Airway epithelial cell (primary cell): ENCODE measurements around the gene ZNF142. TPM values are rescaled to one million over a fixed set of nuclear protein-coding genes. Genes with fewer than 3 reads are reported as not detected.

Source experiments
- total RNA-seq: library from RNA; depleted of rRNA; stranded (reverse); fragments of >200 nt; gene quantifications from 2 replicates; pipeline ENCODE4 v1.2.3, GENCODE V29; 2015

ZNF142 gene, protein sequence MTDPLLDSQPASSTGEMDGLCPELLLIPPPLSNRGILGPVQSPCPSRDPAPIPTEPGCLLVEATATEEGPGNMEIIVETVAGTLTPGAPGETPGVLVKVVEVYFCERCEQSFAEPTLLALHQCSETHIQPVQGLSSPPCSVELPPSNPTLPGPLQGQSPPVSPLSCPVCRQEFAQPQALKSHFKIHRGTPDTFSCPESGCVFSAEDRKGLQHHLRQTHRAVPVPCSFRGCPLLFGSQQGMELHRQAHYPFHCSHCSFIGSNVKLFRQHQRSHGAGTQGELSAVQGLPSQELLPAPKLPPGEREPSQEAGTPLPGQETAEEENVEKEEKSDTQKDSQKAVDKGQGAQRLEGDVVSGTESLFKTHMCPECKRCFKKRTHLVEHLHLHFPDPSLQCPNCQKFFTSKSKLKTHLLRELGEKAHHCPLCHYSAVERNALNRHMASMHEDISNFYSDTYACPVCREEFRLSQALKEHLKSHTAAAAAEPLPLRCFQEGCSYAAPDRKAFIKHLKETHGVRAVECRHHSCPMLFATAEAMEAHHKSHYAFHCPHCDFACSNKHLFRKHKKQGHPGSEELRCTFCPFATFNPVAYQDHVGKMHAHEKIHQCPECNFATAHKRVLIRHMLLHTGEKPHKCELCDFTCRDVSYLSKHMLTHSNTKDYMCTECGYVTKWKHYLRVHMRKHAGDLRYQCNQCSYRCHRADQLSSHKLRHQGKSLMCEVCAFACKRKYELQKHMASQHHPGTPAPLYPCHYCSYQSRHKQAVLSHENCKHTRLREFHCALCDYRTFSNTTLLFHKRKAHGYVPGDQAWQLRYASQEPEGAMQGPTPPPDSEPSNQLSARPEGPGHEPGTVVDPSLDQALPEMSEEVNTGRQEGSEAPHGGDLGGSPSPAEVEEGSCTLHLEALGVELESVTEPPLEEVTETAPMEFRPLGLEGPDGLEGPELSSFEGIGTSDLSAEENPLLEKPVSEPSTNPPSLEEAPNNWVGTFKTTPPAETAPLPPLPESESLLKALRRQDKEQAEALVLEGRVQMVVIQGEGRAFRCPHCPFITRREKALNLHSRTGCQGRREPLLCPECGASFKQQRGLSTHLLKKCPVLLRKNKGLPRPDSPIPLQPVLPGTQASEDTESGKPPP (N-terminal part only)
- total RNA-seq = 10.6 and 24.2 TPM in 2 replicates

DNA sequence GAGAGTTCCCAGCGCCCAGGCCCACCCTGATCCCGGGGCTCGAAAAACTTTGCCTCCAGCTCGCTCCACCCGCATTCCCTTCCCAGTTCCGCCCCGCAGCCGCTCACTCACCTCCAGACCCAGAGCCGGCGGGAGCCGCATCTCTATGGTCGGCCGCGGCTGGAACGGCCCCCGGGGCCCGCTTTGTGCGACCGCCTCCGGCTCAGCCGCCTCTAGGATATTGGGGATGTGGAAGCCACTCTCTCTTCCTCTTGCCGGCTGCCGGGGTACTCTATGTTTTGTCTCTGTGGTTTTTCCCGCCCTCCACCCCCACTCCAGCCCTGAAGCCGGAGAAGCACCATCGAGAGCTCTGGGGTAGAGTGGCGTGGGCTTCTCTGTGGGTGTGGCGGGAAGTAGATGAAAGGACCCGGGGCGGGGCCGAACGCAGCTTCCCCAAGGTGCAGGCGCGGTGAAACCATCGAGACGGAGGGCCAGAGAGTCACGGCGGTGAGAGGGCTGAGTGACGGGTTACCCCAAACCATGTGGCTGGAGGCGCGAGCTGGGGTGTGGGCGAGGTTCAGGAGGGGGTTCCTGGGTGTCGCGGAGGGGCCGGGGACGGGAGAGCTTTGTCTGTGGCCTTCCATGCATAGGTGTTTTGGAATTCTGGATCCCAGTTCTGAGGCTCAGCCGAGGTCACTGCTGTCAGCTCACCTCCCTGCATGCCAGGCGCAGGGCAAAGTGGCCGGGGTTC is at the start of gene ZNF142, which contains the start of gene BCS1L:
TSS of gene ZNF142 (minus strand) at position 366 of the 730 bp plus-strand sequence. CDS start 3,194 bp downstream, outside the sequence.
TSS of gene BCS1L (plus strand) at position 426 of the 730 bp plus-strand sequence. CDS start 1,305 bp downstream, outside the sequence.

DNA sequence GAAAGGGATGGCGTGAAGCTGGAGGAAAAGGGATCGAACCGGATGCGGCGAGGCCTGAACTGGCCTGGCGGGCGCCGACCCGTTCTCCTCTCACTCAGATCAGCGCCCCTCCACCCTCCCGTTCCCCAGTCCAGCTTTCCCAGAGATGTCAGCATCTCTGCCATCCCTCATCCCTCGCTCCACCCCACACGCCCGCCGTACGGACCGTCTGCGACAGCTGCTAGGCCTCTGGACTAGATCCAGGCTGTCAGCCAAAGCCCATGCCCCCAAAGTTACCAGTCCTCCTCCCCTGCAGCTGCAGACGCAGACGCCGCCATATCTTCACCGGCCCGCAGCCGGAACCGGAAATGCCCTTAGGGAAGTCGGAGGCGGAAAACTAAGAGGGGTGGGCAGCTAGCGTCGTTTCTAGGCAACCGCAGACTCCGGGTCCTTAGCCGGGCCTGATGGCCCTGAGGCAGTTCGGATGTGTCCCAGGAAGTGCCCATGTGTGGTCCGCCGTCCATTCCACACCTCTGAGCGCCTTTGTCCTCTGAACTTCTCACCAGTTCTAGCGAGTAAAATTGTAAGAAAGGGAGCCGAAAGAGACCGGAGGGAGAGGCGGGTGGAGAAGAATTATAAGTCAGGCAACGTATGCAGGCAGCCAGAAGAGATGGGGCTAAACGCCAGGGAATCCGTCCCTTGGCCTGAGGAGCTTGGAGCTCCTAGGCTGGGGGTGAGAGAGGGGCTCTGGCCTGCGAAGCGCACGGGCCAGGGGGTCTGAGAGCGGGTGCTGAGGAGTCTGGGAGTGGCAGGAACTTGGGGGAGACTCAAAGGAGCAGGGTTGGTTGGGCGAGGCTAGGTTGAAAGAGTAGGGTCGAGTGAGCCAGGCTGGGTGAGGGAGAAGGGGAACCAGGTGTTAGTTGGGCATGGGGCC is 12.5 kb upstream of the ZNF142 start, which contains the start of the genes RNF25 and STK36:
TSS of gene RNF25 (minus strand) at position 349 of the 913 bp plus-strand sequence. CDS start at position 317, 32 bp downstream.
TSS of gene STK36 (plus strand) at position 433 of the 913 bp plus-strand sequence. CDS start 744 bp downstream, outside the sequence.

DNA sequence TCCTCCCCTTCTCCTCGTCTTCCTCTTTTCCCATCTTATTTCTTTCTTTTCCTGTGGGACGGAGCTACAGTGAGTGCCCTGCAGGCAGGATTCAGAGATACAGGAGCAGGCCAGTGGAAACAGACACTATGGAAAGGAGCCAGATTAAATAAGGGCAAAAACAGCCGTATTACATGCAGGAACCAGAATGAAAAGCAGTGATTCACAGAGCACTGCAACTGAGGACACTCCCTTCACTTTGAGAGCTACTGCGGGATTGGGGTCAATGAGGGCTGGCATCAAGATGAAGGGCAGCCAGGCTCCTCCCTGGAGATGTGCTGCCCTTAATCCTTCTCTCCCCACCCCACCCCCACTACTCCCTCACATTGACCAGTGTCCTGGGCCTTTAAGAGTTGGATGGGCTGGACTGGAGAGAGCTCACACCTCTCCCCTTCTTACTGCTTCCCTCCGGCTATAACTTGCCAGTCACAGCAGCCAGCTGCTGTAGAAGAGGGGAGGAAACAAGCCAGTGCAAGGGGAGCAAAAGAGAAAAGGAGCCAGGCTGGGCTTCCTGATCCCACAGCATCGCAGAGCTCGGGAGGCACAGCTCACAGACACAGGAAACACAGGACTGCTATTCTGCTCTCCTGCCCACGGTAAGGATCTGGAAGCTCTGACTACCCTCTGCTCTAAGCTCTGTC is 51.8 kb downstream of the ZNF142 start, which contains the start of gene PLCD4:
TSS of gene PLCD4 (plus strand) at position 464 of the 680 bp plus-strand sequence. CDS start 7,841 bp downstream, outside the sequence.

Other genes starting within 250 kb of the ZNF142 start
- gene VIL1, start 240.5 kb downstream of the ZNF142 start, total RNA-seq = not detected in 2 replicates
- gene USP37, start 91.3 kb downstream of the ZNF142 start, total RNA-seq = 6.0 and 6.3 TPM in 2 replicates
- gene CNOT9, start 90.8 kb downstream of the ZNF142 start, total RNA-seq = 50.2 and 58.5 TPM in 2 replicates
- 2.6 and 3.1 TPM in 2 replicates for gene PLCD4, start 51.7 kb downstream of the ZNF142 start, total RNA-seq
- 37.3 and 45.1 TPM in 2 replicates for gene BCS1L, start 60 bp upstream of the ZNF142 start, total RNA-seq
- gene RNF25, start 12.4 kb upstream of the ZNF142 start, total RNA-seq = 16.1 and 30.8 TPM in 2 replicates
- gene STK36, start 12.5 kb upstream of the ZNF142 start, total RNA-seq = 5.3 and 9.9 TPM in 2 replicates
- 12.3 and 15.0 TPM in 2 replicates for gene TTLL4, start 51.2 kb upstream of the ZNF142 start, total RNA-seq
- 0.37 and 0.56 TPM in 2 replicates for gene CYP27A1, start 122.5 kb upstream of the ZNF142 start, total RNA-seq
- gene PRKAG3, start 172.2 kb upstream of the ZNF142 start, total RNA-seq = not detected in 2 replicates
- not detected in 2 replicates for gene WNT6, start 200.2 kb upstream of the ZNF142 start, total RNA-seq
- 13.2 and 16.2 TPM in 2 replicates for gene WNT10A, start 221.2 kb upstream of the ZNF142 start, total RNA-seq